Measurements from ENCODE around the gene EIF2S3. TPM values are rescaled to one million over a fixed set of nuclear protein-coding genes. Genes with fewer than 3 reads are reported as not detected.
A peak's percentile ranks its signal among the peaks of the same experiment; 100 is the strongest.
"Not testable (repeated sequence)": the region's sequence is repeated elsewhere in the genome, so short reads cannot be mapped to it uniquely, and the experiment has no call there.

Gene EIF2S3
- total RNA-seq, 1 donor from 2014 or later, result 473 TPM

- H3K36me3 Mint-ChIP-seq (ENCODE audit: insufficient read depth), result peaks cover 7% of the 10 kb centered on the region
- H3K4me3 Mint-ChIP-seq (ENCODE audit: low read depth), result no peak overlapping the region
- DNase-seq (ENCODE audit: low spot score, unreplicated experiment), result no peak
- peaks cover 6% of the 10 kb centered on the region for H3K4me1 Mint-ChIP-seq (ENCODE audit: low read depth)
- peak overlapping the region; percentile 100 for H3K27ac Mint-ChIP-seq
- H3K9me3 Mint-ChIP-seq (ENCODE audit: low read depth), result no peaks in the 10 kb centered on the region
- no peak for TF ChIP-seq CTCF (IDR thresholded peaks at IDR 0.05; ENCODE audit: unreplicated experiment)
- H3K27me3 Mint-ChIP-seq, result no peaks in the 10 kb centered on the region
These were observed 244 bp downstream of the EIF2S3 start for GRCh38 chrX:24055043-24055356.

DNA sequence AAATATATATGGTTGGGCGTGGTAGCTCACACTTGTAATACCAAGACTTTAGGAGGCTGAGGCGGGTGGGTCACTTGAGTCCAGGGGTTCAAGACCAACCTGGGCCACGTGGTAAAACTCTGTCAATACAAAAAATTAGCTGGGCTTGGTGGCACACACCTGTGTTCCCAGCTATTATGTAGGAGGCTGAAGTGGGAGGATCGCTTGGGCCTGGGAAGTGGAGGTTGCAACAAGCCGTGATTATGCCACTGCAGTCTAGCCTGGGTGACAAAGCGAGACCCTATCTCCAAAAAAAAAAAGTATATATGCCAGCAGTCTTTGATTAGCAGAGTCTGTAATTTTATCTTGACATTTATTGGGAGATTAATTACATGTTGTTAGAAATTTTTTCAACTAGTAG is 8.7 kb downstream of the EIF2S3 start:
- DNase-seq (ENCODE audit: low spot score, unreplicated experiment), result no peak
- no peak for TF ChIP-seq CTCF (IDR thresholded peaks at IDR 0.05; ENCODE audit: unreplicated experiment)
- no peak overlapping the region for H3K4me3 Mint-ChIP-seq (ENCODE audit: low read depth)
- H3K27me3 Mint-ChIP-seq, result no peaks in the 10 kb centered on the region
- peaks cover 2% of the 10 kb centered on the region for H3K4me1 Mint-ChIP-seq (ENCODE audit: low read depth)
- H3K27ac Mint-ChIP-seq, result no peak overlapping the region
- peaks cover 42% of the 10 kb centered on the region for H3K36me3 Mint-ChIP-seq (ENCODE audit: insufficient read depth)
- H3K9me3 Mint-ChIP-seq (ENCODE audit: low read depth), result no peaks in the 10 kb centered on the region

DNA sequence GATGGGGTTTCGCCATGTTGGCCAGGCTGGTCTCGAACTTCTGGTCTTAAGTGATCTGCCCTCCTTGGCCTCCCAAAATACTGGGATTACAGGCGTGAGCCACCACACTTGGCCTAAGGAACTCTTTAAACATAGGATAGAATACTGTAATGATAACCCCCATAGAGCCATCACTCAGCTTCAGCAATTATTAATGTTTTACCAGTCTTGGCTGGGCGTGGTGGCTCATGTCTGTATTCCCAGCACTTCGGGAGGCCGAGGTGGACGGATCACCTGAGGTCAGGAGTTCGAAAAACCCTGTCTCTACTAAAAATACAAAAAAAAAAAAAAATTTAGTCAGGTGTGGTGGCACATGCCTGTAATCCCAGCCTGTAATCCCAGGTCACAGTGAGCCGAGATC is 15.1 kb downstream of the EIF2S3 start:
- H3K27me3 Mint-ChIP-seq, result no peaks in the 10 kb centered on the region
- no peak for DNase-seq (ENCODE audit: low spot score, unreplicated experiment)
- H3K4me1 Mint-ChIP-seq (ENCODE audit: low read depth), result no peaks in the 10 kb centered on the region
- peaks cover 42% of the 10 kb centered on the region for H3K36me3 Mint-ChIP-seq (ENCODE audit: insufficient read depth)
- H3K27ac Mint-ChIP-seq, result no peak overlapping the region
- TF ChIP-seq CTCF (IDR thresholded peaks at IDR 0.05; ENCODE audit: unreplicated experiment), result no peak
- H3K4me3 Mint-ChIP-seq (ENCODE audit: low read depth), result no peak overlapping the region
- H3K9me3 Mint-ChIP-seq (ENCODE audit: low read depth), result no peaks in the 10 kb centered on the region

- H3K4me1 Mint-ChIP-seq (ENCODE audit: low read depth), result peaks cover 1% of the 10 kb centered on the region
- TF ChIP-seq CTCF (IDR thresholded peaks at IDR 0.05; ENCODE audit: unreplicated experiment), result no peak
- DNase-seq (ENCODE audit: low spot score, unreplicated experiment), result no peak
- no peaks in the 10 kb centered on the region for H3K9me3 Mint-ChIP-seq (ENCODE audit: low read depth)
- no peak overlapping the region for H3K4me3 Mint-ChIP-seq (ENCODE audit: low read depth)
- no peaks in the 10 kb centered on the region for H3K27me3 Mint-ChIP-seq
- H3K36me3 Mint-ChIP-seq (ENCODE audit: insufficient read depth), result peaks cover 27% of the 10 kb centered on the region
- H3K27ac Mint-ChIP-seq, result peak overlapping the region; percentile 84
These were observed 24.7 kb downstream of the EIF2S3 start for GRCh38 chrX:24079411-24079810.

DNA sequence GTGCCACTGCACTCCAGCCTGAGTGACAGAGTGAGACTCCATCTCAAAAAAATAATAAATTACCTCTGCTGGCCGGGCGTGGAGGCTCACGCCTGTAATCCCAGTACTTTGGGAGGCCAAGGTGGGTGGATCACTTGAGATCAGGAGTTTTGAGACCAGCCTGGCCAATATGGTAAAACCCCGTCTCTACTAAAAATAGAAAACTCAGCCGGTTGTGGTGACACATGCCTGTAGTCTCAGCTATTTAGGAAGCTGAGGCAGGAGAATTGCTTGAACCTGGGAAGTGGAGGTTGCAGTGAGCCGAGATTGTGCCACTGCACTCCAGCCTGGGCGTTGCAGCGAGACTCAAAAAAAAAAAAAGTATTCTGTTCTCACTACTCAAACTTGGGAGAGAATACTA is 25.5 kb downstream of the EIF2S3 start:
- H3K27ac Mint-ChIP-seq; H3K9me3 Mint-ChIP-seq (ENCODE audit: low read depth); DNase-seq (ENCODE audit: low spot score, unreplicated experiment): not testable (repeated sequence)

DNA sequence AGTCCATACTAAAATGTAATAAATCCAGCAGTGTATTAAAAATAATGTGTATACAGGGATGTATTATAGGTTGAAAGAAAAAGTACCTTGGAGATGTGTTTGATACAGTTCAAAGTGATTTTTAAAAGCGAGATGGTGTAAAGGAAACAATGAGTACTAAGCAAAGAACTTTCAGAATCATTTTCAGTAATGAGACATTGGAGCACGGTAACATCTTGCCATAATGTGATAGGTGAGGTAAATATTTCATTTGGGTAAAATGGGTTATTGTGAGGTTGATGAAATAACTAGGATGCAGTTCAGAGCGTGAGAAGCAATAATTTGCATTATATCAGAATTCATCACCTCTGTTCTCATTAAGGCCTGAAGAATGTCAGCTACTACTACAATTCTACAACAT is 25.9 kb downstream of the EIF2S3 start:
- H3K36me3 Mint-ChIP-seq (ENCODE audit: insufficient read depth), result peaks cover 20% of the 10 kb centered on the region
- H3K4me3 Mint-ChIP-seq (ENCODE audit: low read depth), result no peak overlapping the region
- peaks cover 1% of the 10 kb centered on the region for H3K4me1 Mint-ChIP-seq (ENCODE audit: low read depth)
- no peak overlapping the region for H3K27ac Mint-ChIP-seq
- no peak for TF ChIP-seq CTCF (IDR thresholded peaks at IDR 0.05; ENCODE audit: unreplicated experiment)
- H3K27me3 Mint-ChIP-seq, result no peaks in the 10 kb centered on the region
- no peaks in the 10 kb centered on the region for H3K9me3 Mint-ChIP-seq (ENCODE audit: low read depth)
- DNase-seq (ENCODE audit: low spot score, unreplicated experiment), result no peak

More for the DNA sequence above, 25.5 kb downstream of the EIF2S3 start:
- not testable (repeated sequence) for H3K4me3 Mint-ChIP-seq (ENCODE audit: low read depth); H3K4me1 Mint-ChIP-seq (ENCODE audit: low read depth); H3K27me3 Mint-ChIP-seq
- peaks cover 22% of the 10 kb centered on the region for H3K36me3 Mint-ChIP-seq (ENCODE audit: insufficient read depth)
